Type B pancreatic cell (in vitro differentiated cells): ENCODE measurements around the gene POU5F2. TPM values are rescaled to one million over a fixed set of nuclear protein-coding genes. Genes with fewer than 3 reads are reported as not detected.

Source experiments
- DNase-seq: peaks from one replicate; pipeline ENCODE4 v3.0.0; 2021; ENCODE audit warnings: mixed read lengths; ENCODE audit not compliant: unreplicated experiment; ENCODE audit errors: extremely low spot score
- H3K27ac Mint-ChIP-seq: 2 replicates; pipeline ENCODE4 v1.8.0; 2021; ENCODE audit warnings: mild to moderate bottlenecking, mixed read lengths
- H3K27me3 Mint-ChIP-seq: 2 replicates; pipeline ENCODE4 v1.8.0; 2021; ENCODE audit warnings: mixed read lengths
- H3K36me3 Mint-ChIP-seq: 2 replicates; pipeline ENCODE4 v1.8.0; 2021; ENCODE audit warnings: mixed read lengths
- H3K4me1 Mint-ChIP-seq: one replicate; pipeline ENCODE4 v1.8.0; 2021; ENCODE audit warnings: mixed read lengths; ENCODE audit not compliant: unreplicated experiment
- H3K4me3 Mint-ChIP-seq: 2 replicates; pipeline ENCODE4 v1.8.0; 2021; ENCODE audit warnings: mild to moderate bottlenecking, mixed read lengths
- H3K9me3 Mint-ChIP-seq: 2 replicates; pipeline ENCODE4 v1.8.0; 2021; ENCODE audit warnings: mixed read lengths
- long read RNA-seq: library from polyadenylated mRNA; unstranded; transcript quantifications from one replicate; pipeline ENCODE4 v2.0.0, GENCODE V29; 2020
- total RNA-seq: library from RNA; stranded (reverse); gene quantifications from 2 replicates; pipeline ENCODE4 v1.2.1, GENCODE V29; 2021; ENCODE audit warnings: low replicate concordance
- TF ChIP-seq, protein P1 (sequence below): fragments of 200-600 bp; sonication (generic); conservative IDR thresholded peaks from 2 replicates; pipeline ENCODE4 v1.5.0; 2021; ENCODE audit warnings: antibody characterized with exemption, mild to moderate bottlenecking

Gene POU5F2, protein sequence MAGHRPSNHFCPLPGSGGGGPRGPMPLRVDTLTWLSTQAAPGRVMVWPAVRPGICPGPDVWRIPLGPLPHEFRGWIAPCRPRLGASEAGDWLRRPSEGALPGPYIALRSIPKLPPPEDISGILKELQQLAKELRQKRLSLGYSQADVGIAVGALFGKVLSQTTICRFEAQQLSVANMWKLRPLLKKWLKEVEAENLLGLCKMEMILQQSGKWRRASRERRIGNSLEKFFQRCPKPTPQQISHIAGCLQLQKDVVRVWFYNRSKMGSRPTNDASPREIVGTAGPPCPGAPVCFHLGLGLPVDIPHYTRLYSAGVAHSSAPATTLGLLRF
- 0.29 and 0.51 TPM in 2 replicates for total RNA-seq
- long read RNA-seq: 0 reads

GRCh38 chr5:93741136-93741811 is at the start of gene POU5F2:
Gene POU5F2 (minus strand): TSS chr5:93741600. CDS start chr5:93741563, 37 bp downstream.
- Mint-ChIP-seq H3K4me1 (no peaks in the 10 kb centered on the region), H3K9me3 (peaks cover 4% of the 10 kb centered on the region), H3K36me3 (peaks cover 5% of the 10 kb centered on the region), H3K27ac (no peak within 1 kb of the TSS), H3K27me3 (no peaks in the 10 kb centered on the region), H3K4me3 (no peak within 1 kb of the TSS)
- DNase-seq: no peak
- TF ChIP-seq, protein P1, sequence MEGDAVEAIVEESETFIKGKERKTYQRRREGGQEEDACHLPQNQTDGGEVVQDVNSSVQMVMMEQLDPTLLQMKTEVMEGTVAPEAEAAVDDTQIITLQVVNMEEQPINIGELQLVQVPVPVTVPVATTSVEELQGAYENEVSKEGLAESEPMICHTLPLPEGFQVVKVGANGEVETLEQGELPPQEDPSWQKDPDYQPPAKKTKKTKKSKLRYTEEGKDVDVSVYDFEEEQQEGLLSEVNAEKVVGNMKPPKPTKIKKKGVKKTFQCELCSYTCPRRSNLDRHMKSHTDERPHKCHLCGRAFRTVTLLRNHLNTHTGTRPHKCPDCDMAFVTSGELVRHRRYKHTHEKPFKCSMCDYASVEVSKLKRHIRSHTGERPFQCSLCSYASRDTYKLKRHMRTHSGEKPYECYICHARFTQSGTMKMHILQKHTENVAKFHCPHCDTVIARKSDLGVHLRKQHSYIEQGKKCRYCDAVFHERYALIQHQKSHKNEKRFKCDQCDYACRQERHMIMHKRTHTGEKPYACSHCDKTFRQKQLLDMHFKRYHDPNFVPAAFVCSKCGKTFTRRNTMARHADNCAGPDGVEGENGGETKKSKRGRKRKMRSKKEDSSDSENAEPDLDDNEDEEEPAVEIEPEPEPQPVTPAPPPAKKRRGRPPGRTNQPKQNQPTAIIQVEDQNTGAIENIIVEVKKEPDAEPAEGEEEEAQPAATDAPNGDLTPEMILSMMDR: peak; percentile 23

- Mint-ChIP-seq H3K27me3 (peaks cover 6% of the 10 kb centered on the region), H3K27ac (no peak overlapping the region), H3K36me3 (peaks cover 11% of the 10 kb centered on the region), H3K4me3 (no peak overlapping the region), H3K4me1 (peaks cover 22% of the 10 kb centered on the region), H3K9me3 (no peaks in the 10 kb centered on the region)
- DNase-seq: no peak
- TF ChIP-seq, protein P1: no peak
These were observed 49.0 kb upstream of the POU5F2 start for GRCh38 chr5:93790401-93790800.

DNA sequence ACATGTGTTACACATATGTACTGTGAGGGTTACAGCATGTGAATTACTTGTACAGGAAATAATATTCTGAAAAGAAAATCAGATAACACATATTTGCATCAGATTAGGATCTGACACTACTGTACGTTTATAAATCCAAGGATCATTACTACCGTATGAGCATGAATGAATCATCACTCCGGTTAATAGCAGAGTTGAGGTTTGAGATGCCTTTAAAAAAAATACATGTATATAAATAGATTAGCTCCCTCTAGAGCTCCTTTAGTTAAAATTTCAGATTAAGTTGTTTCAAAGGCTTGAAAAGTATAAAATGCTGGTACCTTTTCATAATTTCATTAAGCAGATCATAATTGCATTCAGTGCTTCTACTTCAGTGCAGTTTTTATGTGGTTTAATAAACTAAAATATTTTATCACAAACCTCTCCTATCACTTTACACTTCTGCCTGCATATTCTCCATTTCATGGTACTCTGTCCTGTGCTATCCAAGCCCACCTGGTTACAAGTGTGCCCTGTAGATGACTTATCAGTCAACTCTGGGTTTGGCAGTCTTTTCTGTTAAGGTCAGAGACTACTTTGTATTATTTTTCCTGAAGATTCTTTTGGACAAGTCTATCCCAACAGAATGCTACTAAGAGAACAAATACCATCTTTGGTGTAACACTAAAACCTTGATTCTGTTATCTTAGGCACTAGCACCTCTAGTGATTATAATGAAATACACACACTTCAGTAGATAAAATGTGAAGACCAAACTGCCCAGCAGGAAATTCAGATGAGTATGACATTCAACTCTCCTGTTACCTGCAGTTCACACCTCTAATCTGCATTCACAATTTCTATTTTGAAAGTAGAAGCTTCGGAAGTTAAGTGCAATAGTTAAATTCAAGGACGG is 48.0 kb upstream of the POU5F2 start:
- H3K27me3 Mint-ChIP-seq: peaks cover 6% of the 10 kb centered on the region

GRCh38 chr5:93787598-93787997 is 46.2 kb upstream of the POU5F2 start:
- Mint-ChIP-seq H3K27me3 (peaks cover 6% of the 10 kb centered on the region), H3K4me1 (peaks cover 22% of the 10 kb centered on the region), H3K4me3 (no peak overlapping the region), H3K27ac (no peak overlapping the region), H3K36me3 (no peaks in the 10 kb centered on the region), H3K9me3 (no peaks in the 10 kb centered on the region)
- no peak for DNase-seq
- TF ChIP-seq, protein P1: no peak

More for the DNA sequence above, 48.0 kb upstream of the POU5F2 start:
- Mint-ChIP-seq H3K9me3 (no peaks in the 10 kb centered on the region), H3K4me1 (peaks cover 22% of the 10 kb centered on the region), H3K36me3 (peaks cover 7% of the 10 kb centered on the region), H3K4me3 (no peak overlapping the region), H3K27ac (no peak overlapping the region)
- TF ChIP-seq, protein P1: peak; percentile 35
- DNase-seq: no peak

DNA sequence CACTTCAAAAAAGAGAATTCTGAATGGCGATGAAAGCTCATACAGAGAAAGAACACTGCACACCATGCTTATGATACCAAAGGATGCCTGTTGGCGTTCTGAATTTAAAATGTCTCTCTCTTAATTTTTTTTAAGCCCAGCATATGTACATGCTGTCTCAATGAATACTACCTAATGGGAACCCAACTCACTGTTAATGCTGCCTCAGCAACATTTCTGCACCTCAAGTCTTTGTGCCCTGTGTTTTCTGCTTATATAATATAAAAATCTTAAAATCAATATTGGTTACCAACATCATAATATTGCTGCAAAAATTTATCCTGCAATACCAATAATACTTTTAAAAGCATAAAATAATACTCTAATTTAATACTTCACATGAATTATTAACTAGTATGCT is 44.1 kb upstream of the POU5F2 start:
- H3K36me3 Mint-ChIP-seq: peaks cover 17% of the 10 kb centered on the region
- H3K4me3 Mint-ChIP-seq: no peak overlapping the region
- H3K27ac Mint-ChIP-seq: no peak overlapping the region
- H3K4me1 Mint-ChIP-seq: peaks cover 11% of the 10 kb centered on the region
- DNase-seq: no peak
- peaks cover 6% of the 10 kb centered on the region for H3K9me3 Mint-ChIP-seq
- TF ChIP-seq, protein P1: no peak
- peaks cover 4% of the 10 kb centered on the region for H3K27me3 Mint-ChIP-seq
